GM18499 (cell line): ENCODE measurements around the gene TGFB3.

Source experiments
- ATAC-seq: cut with Tn5 transposase; IDR thresholded peaks from one replicate; pipeline ENCODE4 v1.9.1; 2021; ENCODE audit warnings: moderate number of reproducible peaks; ENCODE audit not compliant: insufficient read depth, unreplicated experiment

The TGFB3 gene

GRCh38 chr14:75911883-75912282 lies 69.9 kb downstream of the TGFB3 start:
- ATAC-seq, result no peak

- no peak for ATAC-seq
Observed at GRCh38 chr14:75910048-75910447, 71.7 kb downstream of the TGFB3 start.

- ATAC-seq, result no peak
Observed at GRCh38 chr14:75909630-75910029, 72.2 kb downstream of the TGFB3 start.
